Skin epidermis (tissue), 12 donors: Measurements from ENCODE around the gene CDC42EP4.
A peak's percentile ranks its signal among the peaks of the same experiment; 100 is the strongest.

Experiments
- H3K27ac ChIP-seq, 21 experiments: fragments of 200-600 bp; sonication (generic) in 11 of 21; one replicate each; pipeline ENCODE4 v1.5.0; 2020; ENCODE audit warnings: mild to moderate bottlenecking in 3 of 21, inconsistent platforms in 2 of 21, moderate library complexity in 2 of 21
- H3K4me3 ChIP-seq, 7 experiments: fragments of 200-600 bp; sonication (generic) in 2 of 7; one replicate each; pipeline ENCODE4 v1.5.0; 2020; ENCODE audit warnings: inconsistent platforms in 2 of 7, mild to moderate bottlenecking in 2 of 7, moderate library complexity in 1 of 7

CDC42EP4 gene, protein sequence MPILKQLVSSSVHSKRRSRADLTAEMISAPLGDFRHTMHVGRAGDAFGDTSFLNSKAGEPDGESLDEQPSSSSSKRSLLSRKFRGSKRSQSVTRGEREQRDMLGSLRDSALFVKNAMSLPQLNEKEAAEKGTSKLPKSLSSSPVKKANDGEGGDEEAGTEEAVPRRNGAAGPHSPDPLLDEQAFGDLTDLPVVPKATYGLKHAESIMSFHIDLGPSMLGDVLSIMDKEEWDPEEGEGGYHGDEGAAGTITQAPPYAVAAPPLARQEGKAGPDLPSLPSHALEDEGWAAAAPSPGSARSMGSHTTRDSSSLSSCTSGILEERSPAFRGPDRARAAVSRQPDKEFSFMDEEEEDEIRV

DNA sequence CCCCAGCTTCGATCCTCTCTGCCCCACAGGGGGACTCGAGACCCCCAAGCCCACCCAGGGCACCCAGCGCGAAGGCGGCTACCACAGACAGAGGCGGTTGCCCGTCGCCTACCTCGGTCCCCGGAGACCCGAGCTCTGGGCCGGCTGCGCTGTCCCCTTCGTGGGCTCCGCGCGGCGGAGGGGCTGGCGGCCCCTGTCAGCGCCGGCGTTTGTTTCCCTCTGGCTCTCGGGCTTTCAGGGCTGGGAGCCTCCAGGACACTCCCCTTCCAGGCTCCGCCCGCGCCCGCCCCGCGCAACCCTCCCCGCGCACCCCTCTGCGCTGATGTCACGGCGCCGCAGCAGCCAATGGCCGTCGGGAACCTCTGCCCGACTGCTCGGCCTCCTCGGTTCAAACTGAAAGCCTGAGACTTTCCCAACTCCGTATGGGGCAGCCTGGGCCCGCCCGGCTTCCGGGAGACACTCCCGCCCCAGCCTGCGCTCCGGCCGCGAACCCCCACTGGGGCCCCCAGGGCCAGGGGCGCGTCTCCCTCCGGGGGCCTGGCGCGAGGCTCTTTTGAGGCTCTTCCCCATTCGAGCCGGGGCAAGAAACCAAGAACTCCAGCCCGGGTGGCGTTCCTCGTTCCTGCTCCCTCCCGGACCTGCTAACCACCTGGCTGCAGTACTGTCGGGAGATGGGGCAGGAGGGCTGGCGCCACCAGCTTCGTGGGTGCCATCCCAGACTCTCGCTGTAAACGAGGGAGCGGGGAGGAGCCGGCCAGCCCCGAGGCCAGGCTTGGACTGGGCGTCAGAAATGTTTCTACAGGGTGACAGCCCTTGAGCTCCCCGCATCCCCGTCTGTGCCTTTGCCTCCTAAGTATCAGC, at the start of gene CDC42EP4:
Gene CDC42EP4 (minus strand): TSS at position 221 of the 861 bp plus-strand sequence. CDS start 25,501 bp downstream, outside the sequence.
- Histone ChIP-seq H3K27ac (peak within 1 kb of the TSS; percentile 74 to 99 (median 95)), H3K4me3 (peak within 1 kb of the TSS; percentile 83 to 100 (median 98))

DNA sequence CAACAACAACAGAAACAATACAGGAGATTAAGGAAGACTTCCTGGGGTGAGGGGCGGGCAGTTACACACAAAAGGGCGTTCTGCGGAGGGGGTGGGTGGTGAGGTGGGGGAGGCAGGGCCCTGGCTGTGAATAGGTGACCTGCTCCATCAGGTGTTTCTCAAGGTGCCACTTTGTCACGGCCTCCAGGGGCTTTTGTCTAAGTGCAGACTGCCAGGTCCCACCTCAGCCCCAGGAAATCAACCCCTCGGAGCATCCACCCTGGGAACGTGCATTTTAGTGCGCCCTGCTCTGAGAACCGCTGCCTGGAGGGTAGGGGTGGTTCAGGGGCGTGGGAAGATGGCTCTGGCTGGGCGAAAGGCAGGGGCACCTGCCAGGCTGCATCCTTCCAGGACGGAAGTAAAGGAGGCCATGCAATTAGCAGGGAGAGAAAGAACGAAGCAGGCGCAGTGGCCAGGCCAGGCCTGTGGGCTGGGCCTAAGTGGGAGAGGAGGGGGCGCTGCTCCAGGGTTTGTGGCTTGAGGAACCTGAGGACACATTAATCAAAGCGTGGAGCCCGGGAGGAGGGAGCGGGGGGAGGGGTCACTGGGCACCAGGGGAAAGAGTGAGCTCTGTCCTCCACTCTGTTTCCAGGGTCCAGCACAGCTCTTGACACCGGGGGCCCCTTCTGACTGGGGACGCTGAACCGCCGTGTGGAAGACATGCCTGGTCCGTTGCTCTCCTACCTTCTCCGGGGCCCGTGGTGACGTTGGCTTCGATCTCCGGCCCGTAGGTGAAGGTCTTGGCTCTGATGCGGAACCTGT, 49.4 kb upstream of the CDC42EP4 start:
- Histone ChIP-seq H3K27ac (no peak overlapping the region), H3K4me3 (no peak overlapping the region)

- H3K4me3 ChIP-seq = no peak overlapping the region
- H3K27ac ChIP-seq = peak overlapping the region in 1 of 21 experiments; percentile 34
These were observed 48.2 kb upstream of the CDC42EP4 start for GRCh38 chr17:73359987-73360410.

- Histone ChIP-seq H3K4me3 (no peak overlapping the region), H3K27ac (no peak overlapping the region)
These were observed 47.6 kb upstream of the CDC42EP4 start for GRCh38 chr17:73359352-73359751.

DNA sequence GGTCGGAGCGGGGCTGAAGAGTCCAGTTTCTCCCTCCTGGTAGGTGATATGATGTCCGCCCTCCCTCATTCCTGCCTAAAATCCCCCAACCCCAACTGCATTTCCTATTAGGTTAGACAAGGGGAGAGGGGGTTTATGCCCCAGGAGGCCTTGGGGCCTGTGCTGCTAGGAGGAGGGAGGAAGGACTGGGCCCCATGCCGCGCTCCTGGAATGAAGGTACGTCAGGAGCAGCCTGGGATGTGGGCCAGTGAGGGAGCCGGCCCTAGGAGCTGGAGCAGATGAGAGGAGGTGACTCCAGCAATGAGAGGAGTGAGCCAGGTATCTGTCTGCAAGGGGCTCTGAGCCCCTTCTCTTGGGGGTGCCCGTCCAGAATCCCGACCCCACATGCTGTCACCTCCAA, 46.9 kb upstream of the CDC42EP4 start:
- Histone ChIP-seq H3K4me3 (no peak overlapping the region), H3K27ac (no peak overlapping the region)

GRCh38 chr17:73357981-73358380, 46.2 kb upstream of the CDC42EP4 start:
- Histone ChIP-seq H3K4me3 (no peak overlapping the region), H3K27ac (no peak overlapping the region)

DNA sequence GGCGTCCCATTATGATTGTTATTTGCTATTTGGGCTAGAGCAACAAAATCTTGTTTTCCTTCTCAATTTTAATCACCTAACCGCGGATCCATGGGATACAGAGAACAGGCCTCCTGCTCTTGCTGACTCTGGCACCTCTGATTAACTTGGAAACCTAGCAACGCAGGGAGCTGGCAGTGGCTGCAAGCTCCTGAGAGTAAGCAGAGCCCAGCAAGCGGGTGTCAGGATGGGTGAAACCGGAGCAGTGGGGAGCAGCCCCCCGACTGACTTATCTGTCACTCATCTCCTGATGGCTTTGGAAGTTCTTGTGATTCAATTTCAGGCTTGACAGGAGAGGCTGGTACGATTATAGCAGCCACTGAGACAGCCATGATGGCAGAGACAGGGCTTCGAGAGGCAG, 45.5 kb upstream of the CDC42EP4 start:
- Histone ChIP-seq H3K4me3 (no peak overlapping the region), H3K27ac (no peak overlapping the region)

GRCh38 chr17:73356561-73357170, 44.9 kb upstream of the CDC42EP4 start:
- no peak overlapping the region for H3K27ac ChIP-seq
- no peak overlapping the region for H3K4me3 ChIP-seq

DNA sequence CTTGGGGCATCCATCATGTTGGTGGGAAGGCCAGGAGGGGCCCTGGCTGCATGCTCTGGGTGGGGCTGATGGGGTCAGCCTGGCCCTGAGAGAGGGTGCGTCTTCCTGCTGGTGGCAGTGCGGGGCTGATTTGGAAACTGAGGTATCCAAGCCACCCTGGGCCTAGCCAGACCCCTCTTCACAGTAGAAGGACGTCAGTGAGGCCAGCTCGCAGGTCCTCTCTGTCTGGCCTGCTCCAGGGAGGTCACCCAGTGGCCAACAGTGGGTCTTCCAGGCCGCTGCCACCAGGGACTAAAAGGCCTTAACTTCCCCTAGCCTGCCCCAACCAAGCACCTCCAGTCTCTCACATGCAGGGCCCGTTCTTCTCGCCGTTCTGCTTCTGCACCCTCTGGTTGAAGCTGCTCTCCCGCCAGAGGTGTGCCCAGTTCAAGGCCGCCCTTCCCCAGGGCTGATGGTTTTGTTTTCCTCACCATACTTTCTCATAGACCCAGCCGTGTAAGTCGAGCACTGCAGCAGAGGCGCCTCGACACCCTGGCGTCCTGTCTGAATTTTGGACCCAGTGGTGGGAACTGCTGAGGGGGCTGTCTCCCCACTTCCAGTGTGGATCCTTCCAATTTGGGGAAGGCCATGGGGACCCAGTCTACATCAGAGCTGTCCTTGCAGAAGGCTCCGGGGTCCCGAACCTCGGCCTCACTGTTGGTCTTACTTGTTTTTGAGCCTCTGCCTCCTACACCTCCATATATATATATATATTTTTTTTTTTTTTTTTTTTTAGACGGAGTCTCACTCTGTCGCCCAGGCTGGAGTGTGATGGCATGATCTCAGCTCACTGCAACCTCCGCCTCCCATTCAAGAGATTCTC, 42.9 kb upstream of the CDC42EP4 start:
- H3K27ac ChIP-seq = no peak overlapping the region

DNA sequence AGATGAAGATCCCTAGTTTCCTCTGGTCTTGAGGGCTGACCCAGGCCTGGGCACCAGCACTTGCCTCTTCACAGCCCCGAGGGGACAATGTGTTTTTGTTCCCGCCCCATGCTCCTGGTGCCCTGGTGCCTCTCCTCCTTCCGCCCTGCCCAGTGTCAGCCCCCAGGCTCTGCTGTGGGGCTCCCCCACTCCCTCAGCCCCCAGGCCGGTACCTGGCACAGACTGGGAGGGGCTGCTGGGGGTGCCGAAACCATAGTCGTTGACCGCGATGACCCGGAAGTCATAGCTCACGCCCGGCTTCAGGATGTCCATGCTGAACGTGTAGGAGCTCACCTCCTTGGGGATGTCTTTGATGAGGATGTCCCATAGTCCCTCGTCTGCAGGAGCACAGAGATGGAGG, 40.5 kb upstream of the CDC42EP4 start:
- no peak overlapping the region for H3K27ac ChIP-seq

More for the DNA sequence above, 42.9 kb upstream of the CDC42EP4 start:
- H3K4me3 ChIP-seq = no peak overlapping the region

DNA sequence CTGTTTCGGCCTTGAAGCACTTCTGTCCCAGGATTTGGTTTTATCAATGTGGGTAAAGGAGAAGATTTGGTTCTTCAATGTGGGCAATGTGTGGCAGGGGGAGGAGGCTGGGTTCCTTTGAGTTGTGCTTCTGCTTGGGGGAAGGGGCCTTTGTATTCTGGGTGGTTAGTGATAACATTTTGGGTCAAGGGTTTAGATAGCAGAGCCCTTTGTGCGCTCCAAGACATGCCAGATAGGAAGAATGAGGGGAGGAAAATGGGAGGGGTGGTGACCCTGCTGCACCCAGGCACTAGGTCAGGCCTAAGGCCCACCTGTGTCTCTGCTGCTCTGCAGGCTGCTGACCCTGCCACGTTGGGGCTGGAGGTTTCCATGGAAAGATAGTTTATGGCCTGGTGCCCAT, 40.0 kb upstream of the CDC42EP4 start:
- Histone ChIP-seq H3K27ac (no peak overlapping the region), H3K4me3 (no peak overlapping the region)

More for the DNA sequence above, 40.5 kb upstream of the CDC42EP4 start:
- no peak overlapping the region for H3K4me3 ChIP-seq

DNA sequence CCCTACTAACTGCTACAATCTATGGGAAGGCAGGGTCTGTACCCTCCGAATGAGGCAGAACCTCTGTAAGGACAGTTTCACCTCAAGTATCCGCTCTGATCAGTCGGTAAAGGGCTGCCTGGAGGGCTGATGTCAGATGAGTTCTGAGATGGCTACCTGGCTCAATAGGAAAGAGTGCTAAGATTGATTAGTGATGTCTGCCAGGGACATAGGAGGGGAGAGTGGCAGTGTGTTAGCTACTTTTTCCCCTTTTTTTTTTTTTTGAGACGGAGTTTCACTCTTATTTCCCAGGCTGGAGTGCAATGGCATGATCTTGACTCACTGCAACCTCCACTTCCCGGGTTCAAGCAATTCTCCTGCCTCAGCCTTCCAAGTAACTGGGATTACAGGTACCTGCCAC, 39.1 kb upstream of the CDC42EP4 start:
- H3K4me3 ChIP-seq = no peak overlapping the region
- no peak overlapping the region for H3K27ac ChIP-seq

GRCh38 chr17:73349647-73350046, 37.8 kb upstream of the CDC42EP4 start:
- Histone ChIP-seq H3K27ac (peak overlapping the region in 4 of 21 experiments; percentile 3 to 69 (median 46)), H3K4me3 (no peak overlapping the region)

DNA sequence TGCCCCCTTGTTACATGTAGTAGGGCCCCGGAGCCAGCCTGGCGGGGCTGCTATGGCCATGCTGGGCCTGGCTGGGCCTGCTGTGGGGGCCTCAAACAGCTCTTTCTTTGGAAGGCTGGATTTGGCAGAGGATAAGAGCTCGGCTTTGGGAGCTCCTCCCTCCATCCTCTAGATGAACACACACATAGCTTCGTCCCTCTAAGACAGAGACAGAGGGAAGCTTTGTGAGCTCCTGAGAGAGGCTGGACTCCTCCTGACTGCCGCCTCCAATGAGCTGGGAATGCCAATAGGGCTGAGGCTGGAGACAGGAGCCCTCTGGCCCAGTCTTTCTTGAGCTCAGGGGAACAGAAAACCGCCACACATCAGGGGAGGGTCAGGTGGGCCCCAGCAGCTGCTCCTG, 37.3 kb upstream of the CDC42EP4 start:
- Histone ChIP-seq H3K4me3 (no peak overlapping the region), H3K27ac (peak overlapping the region in 8 of 21 experiments; percentile 10 to 69 (median 46))

- Histone ChIP-seq H3K27ac (peak overlapping the region in 7 of 21 experiments; percentile 14 to 69 (median 55)), H3K4me3 (no peak overlapping the region)
These were observed 37.0 kb upstream of the CDC42EP4 start for GRCh38 chr17:73348829-73349095.

- Histone ChIP-seq H3K4me3 (no peak overlapping the region), H3K27ac (peak overlapping the region in 7 of 21 experiments; percentile 15 to 69 (median 34))
These were observed 36.4 kb upstream of the CDC42EP4 start for GRCh38 chr17:73348018-73348828.

GRCh38 chr17:73347351-73347750, 35.5 kb upstream of the CDC42EP4 start:
- peak overlapping the region in 6 of 21 experiments; percentile 6 to 69 (median 26) for H3K27ac ChIP-seq

More at GRCh38 chr17:73347351-73347750, 35.5 kb upstream of the CDC42EP4 start:
- no peak overlapping the region for H3K4me3 ChIP-seq
